Testis (tissue), 3 donors: ENCODE results near the gene ENTPD1. TPM values are rescaled to one million over a fixed set of nuclear protein-coding genes. Genes with fewer than 3 reads are reported as not detected.
A peak's percentile ranks its signal among the peaks of the same experiment; 100 is the strongest.
"Not testable (repeated sequence)": the region's sequence is repeated elsewhere in the genome, so short reads cannot be mapped to it uniquely, and the experiment has no call there.

Experiments used
- DNase-seq: peaks from one replicate; pipeline ENCODE4 v3.0.0-alpha.2; 2019
- H3K27ac ChIP-seq, 2 donors: fragments of 200-600 bp; sonication (generic); one replicate each; pipeline ENCODE4 v1.5.1; 2019
- H3K27me3 ChIP-seq: fragments of 200-600 bp; sonication (generic); one replicate; pipeline ENCODE4 v1.5.1; 2019
- H3K36me3 ChIP-seq: fragments of 200-600 bp; sonication (generic); one replicate; pipeline ENCODE4 v1.5.1; 2017; ENCODE audit warnings: low read depth; ENCODE audit errors: missing control alignments
- H3K4me1 ChIP-seq: fragments of 200-600 bp; sonication (generic); one replicate; pipeline ENCODE4 v1.5.1; 2019
- H3K4me3 ChIP-seq, 2 donors: fragments of 200-600 bp; sonication (generic); one replicate each; pipeline ENCODE4 v1.5.1; 2017 to 2019
- H3K9me3 ChIP-seq: fragments of 200-600 bp; sonication (generic); one replicate; pipeline ENCODE4 v1.5.1; 2017
- POLR2A ChIP-seq: fragments of 450-650 bp; IDR thresholded peaks from one replicate; pipeline ENCODE4 v1.6.1; 2017; ENCODE audit warnings: antibody characterized with exemption, mild to moderate bottlenecking, moderate library complexity
- WGBS, 2 donors: methylation state at CpG; one replicate each; pipeline ENCODE4 v1.1.5; 2018; 5-methylcytosine and 5-hydroxymethylcytosine counted together
- intact Hi-C: fragments of 100-400 bp; cut with DNase I; formaldehyde crosslinking; loops from one replicate; pipeline ENCODE4 v1.15.1; 2023; ENCODE audit warnings: low total_unique reads
- polyA plus RNA-seq: library from polyadenylated mRNA; stranded (reverse); fragments of 350-450 nt; fragmentation: Illumina TruSeq; extraction: RNeasy Lipid Tissue Mini Kit (QIAGEN cat#74804); gene quantifications from one replicate; pipeline ENCODE4 v1.2.3, GENCODE V29; 2014; ENCODE audit warnings: low read depth, low replicate concordance; ENCODE audit not compliant: insufficient read depth
- total RNA-seq, 2 donors: library from RNA; depleted of rRNA; stranded (reverse); fragments of >200 nt; gene quantifications; one replicate each; pipeline ENCODE4 v1.2.3, GENCODE V29; 2016
- TF ChIP-seq, protein P1 (sequence below), 3 experiments: fragments of 450-650 bp in 2 of 3; fragments of 200-600 bp in 1 of 3; sonication (generic) in 1 of 3; IDR thresholded peaks; one replicate each; pipeline ENCODE4 v1.5.1; 2016 to 2019; ENCODE audit warnings: antibody characterized with exemption in 3 of 3, mild to moderate bottlenecking in 2 of 3, moderate library complexity in 1 of 3

ENTPD1 gene
- total and polyA plus RNA-seq, 3 donors from 2014 or later, result 9.8 to 12.7 (median 11.3) TPM

DNA sequence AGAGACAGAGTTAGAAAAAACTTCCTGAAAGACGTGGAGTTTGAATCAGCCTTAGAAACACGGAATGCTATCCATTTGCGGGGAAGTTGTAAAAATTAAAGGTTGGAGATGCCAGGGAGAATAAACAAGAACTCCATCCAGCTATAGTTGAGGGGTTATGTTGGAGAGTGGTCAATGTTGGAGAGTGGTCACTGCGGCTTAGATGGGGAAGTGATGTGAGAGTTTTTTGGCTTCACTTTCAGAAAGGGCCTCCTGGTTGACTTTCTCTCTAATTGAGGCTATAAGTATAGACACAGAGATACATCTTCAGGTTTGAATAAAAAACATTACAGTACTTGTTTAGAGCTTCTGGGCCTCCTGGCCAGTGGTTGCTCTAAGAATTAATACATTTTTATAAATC lies 152.5 kb downstream of the ENTPD1 start:
- H3K36me3 ChIP-seq, result no peaks in the 10 kb centered on the region
- no peak for TF ChIP-seq POLR2A
- TF ChIP-seq, protein P1, sequence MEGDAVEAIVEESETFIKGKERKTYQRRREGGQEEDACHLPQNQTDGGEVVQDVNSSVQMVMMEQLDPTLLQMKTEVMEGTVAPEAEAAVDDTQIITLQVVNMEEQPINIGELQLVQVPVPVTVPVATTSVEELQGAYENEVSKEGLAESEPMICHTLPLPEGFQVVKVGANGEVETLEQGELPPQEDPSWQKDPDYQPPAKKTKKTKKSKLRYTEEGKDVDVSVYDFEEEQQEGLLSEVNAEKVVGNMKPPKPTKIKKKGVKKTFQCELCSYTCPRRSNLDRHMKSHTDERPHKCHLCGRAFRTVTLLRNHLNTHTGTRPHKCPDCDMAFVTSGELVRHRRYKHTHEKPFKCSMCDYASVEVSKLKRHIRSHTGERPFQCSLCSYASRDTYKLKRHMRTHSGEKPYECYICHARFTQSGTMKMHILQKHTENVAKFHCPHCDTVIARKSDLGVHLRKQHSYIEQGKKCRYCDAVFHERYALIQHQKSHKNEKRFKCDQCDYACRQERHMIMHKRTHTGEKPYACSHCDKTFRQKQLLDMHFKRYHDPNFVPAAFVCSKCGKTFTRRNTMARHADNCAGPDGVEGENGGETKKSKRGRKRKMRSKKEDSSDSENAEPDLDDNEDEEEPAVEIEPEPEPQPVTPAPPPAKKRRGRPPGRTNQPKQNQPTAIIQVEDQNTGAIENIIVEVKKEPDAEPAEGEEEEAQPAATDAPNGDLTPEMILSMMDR (IDR thresholded peaks at IDR 0.05), result no peak
- WGBS, 2 donors, result 28 to 52% methylated on average over 4 of the region's 4 CpGs
- H3K4me1 ChIP-seq, result peaks cover 3% of the 10 kb centered on the region
- intact Hi-C loops, result no loop called here
- no peaks in the 10 kb centered on the region for H3K9me3 ChIP-seq
- DNase-seq, result no peak
- H3K4me3 ChIP-seq, result peak overlapping the region; percentile 71 to 80
- peak overlapping the region in 1 of 2 donors; percentile 93 for H3K27ac ChIP-seq
- no peaks in the 10 kb centered on the region for H3K27me3 ChIP-seq

DNA sequence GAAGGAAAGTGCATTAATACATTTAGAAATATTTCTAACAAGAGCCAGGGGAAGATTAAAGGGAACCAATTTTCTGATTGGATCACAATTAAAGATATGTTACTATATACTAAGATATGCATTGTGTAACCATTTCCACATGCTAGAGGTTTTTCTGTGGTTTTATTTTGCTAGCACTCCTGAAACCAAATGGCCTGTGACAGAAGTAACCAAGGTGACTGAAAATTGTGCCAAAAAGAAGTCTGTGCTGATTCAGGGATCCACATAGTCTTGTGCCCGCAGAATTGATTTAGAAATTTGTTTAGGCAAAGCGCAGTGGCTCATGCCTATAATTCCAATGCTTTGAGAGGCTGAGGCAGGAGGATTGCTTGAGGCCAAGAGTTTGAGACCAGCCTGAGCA lies 153.6 kb downstream of the ENTPD1 start:
- H3K4me3 ChIP-seq, result no peak overlapping the region
- 94 to 95% methylated on average over 2 of the region's 2 CpGs for WGBS, 2 donors
- H3K9me3 ChIP-seq, result no peaks in the 10 kb centered on the region
- peaks cover 3% of the 10 kb centered on the region for H3K4me1 ChIP-seq
- intact Hi-C loops, result no loop called here
- TF ChIP-seq, protein P1 (IDR thresholded peaks at IDR 0.05), result no peak
- no peak for TF ChIP-seq POLR2A
- H3K36me3 ChIP-seq, result no peaks in the 10 kb centered on the region
- H3K27me3 ChIP-seq, result no peaks in the 10 kb centered on the region
- DNase-seq, result no peak
- no peak overlapping the region for H3K27ac ChIP-seq

DNA sequence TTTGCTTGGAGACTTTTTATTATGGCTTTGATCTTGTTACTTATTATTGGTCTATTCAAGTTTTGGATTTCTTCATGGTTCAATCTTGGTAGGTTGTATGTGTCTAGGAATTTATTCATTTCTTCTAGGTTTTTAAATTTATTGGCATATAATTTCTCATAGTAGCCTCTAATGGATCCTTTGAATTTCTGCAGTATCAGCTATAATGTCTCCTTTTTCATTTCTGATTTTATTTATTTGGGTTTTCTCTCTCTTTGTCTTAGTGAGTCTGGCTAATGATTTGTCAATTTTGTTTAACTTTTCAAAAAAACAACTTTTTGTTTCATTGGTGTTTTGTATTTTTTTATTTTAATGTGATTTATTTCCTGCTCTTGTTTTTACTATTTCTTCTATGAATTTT lies 160.1 kb downstream of the ENTPD1 start:
- H3K36me3 ChIP-seq, intact Hi-C loops, H3K27me3 ChIP-seq, H3K9me3 ChIP-seq, H3K27ac ChIP-seq, DNase-seq, H3K4me3 ChIP-seq, H3K4me1 ChIP-seq: not testable (repeated sequence)

Other genes with a start within 250 kb of the ENTPD1 start
- gene SORBS1, start 194.8 kb upstream of the ENTPD1 start, total RNA-seq, result 10 to 100 TPM; 34.4 to 38.8 TPM
- gene SORBS1, start 194.8 kb upstream of the ENTPD1 start, polyA plus RNA-seq, result 46.6 TPM
- 10 to 100 TPM; 25.0 to 29.8 TPM for gene ALDH18A1, start 99.5 kb upstream of the ENTPD1 start, total RNA-seq
- 32.5 TPM for gene ALDH18A1, start 99.5 kb upstream of the ENTPD1 start, polyA plus RNA-seq
- 10 to 100 TPM; 29.3 to 29.7 TPM for gene TCTN3, start 62.2 kb upstream of the ENTPD1 start, total RNA-seq
- 44.6 TPM for gene TCTN3, start 62.2 kb upstream of the ENTPD1 start, polyA plus RNA-seq
- 10 to 100 TPM in 1 of 2 donors, 1 to 10 TPM in 1; 7.7 to 15.4 TPM for gene CC2D2B, start 151.8 kb downstream of the ENTPD1 start, total RNA-seq
- 16.5 TPM for gene CC2D2B, start 151.8 kb downstream of the ENTPD1 start, polyA plus RNA-seq